H1 (cell line): ENCODE data around the gene ACOT6. TPM values are rescaled to one million over a fixed set of nuclear protein-coding genes. Genes with fewer than 3 reads are reported as not detected.

Source experiments
- CTCF ChIA-PET: fragments of 300-600 bp; sonication (Branson Sonifier 250); formaldehyde crosslinking; loops from one replicate; lab custom pipeline; 2021; ENCODE audit not compliant: partially characterized antibody; lab: Charles Lee
- POLR2A ChIA-PET: fragments of 300-600 bp; sonication (Branson Sonifier 250); formaldehyde crosslinking; loops from one replicate; lab custom pipeline; 2021; ENCODE audit warnings: inconsistent platforms; ENCODE audit not compliant: partially characterized antibody; lab: Charles Lee
- DNase-seq, 2 experiments: peaks; one replicate each; pipeline versions ENCODE4 v3.0.0 to v3.0.0-alpha.2; 2010 to 2022; ENCODE audit warnings: low spot score in 2 of 2, low read depth in 1 of 2, mixed read lengths in 1 of 2
- FAIRE-seq: peaks from 2 replicates; lab custom pipeline; 2011; peaks lifted over from hg19 to GRCh38; lab: Jason Lieb, UNC
- H2AFZ ChIP-seq: 2 replicates; pipeline ENCODE4 v1.8.1; 2012; ENCODE audit warnings: low read length, inconsistent platforms
- H2AK5ac ChIP-seq: 2 replicates; pipeline ENCODE4 v1.6.1; 2013; ENCODE audit warnings: low read depth, low read length
- H2BK120ac ChIP-seq: replicated peaks from 2 replicates; pipeline ENCODE3; 2013; ENCODE audit warnings: low read depth, low read length, inconsistent platforms
- H2BK12ac ChIP-seq: 2 replicates; pipeline ENCODE4 v1.6.1; 2013; ENCODE audit warnings: low read depth, low read length
- H2BK15ac ChIP-seq: 2 replicates; pipeline ENCODE4 v1.6.1; 2013; ENCODE audit warnings: low read length
- H2BK20ac ChIP-seq: 2 replicates; pipeline ENCODE4 v1.6.1; 2013; ENCODE audit warnings: low read length
- H2BK5ac ChIP-seq: 2 replicates; pipeline ENCODE4 v1.6.1; 2013; ENCODE audit warnings: low read depth, low read length
- H3K14ac ChIP-seq: 2 replicates; pipeline ENCODE4 v1.6.1; 2013; ENCODE audit warnings: inconsistent platforms; ENCODE audit not compliant: insufficient read length
- H3K18ac ChIP-seq: 2 replicates; pipeline ENCODE4 v1.6.1; 2013; ENCODE audit warnings: low read length; ENCODE audit errors: extremely low read depth
- H3K23ac ChIP-seq: 2 replicates; pipeline ENCODE4 v1.6.1; 2013; ENCODE audit warnings: inconsistent platforms; ENCODE audit not compliant: insufficient read length
- H3K23me2 ChIP-seq: 2 replicates; pipeline ENCODE4 v1.6.1; 2013; ENCODE audit warnings: low read depth, low read length
- H3K27ac ChIP-seq: 2 replicates; pipeline ENCODE4 v1.6.1; 2011; ENCODE audit warnings: low read depth, low read length, inconsistent platforms
- H3K27me3 ChIP-seq, 4 experiments: replicated peaks in 1 of 4; 1 replicate in 1 of 4; 2 replicates in 3 of 4; pipeline versions ENCODE4 v1.6.1 to v1.8.1; 2011 to 2013; ENCODE audit warnings: low read length in 3 of 4, mild to moderate bottlenecking in 3 of 4, inconsistent platforms in 2 of 4, mixed read lengths in 2 of 4, moderate library complexity in 1 of 4; ENCODE audit not compliant: control insufficient read depth in 3 of 4, insufficient read depth in 3 of 4; ENCODE audit errors: extremely low read depth in 1 of 4
- H3K36me3 ChIP-seq, 4 experiments: 2 replicates each; pipeline versions ENCODE4 v1.6.1 to v1.8.1; 2011 to 2013; ENCODE audit warnings: mild to moderate bottlenecking in 4 of 4, low read length in 3 of 4, moderate library complexity in 2 of 4, control low read depth in 1 of 4, inconsistent platforms in 1 of 4; ENCODE audit not compliant: insufficient read depth in 4 of 4, control insufficient read depth in 2 of 4
- H3K4ac ChIP-seq: replicated peaks from 2 replicates; pipeline ENCODE3; 2013; ENCODE audit warnings: low read length, low read depth, mixed read lengths, inconsistent platforms; ENCODE audit not compliant: insufficient read length
- H3K4me1 ChIP-seq, 4 experiments: replicated peaks in 1 of 4; 1 replicate in 1 of 4; 2 replicates in 3 of 4; pipeline versions ENCODE4 v1.6.1 to v1.8.1; 2011 to 2013; ENCODE audit warnings: low read length in 3 of 4, inconsistent platforms in 2 of 4, mixed read lengths in 1 of 4; ENCODE audit not compliant: insufficient read depth in 4 of 4, control insufficient read depth in 3 of 4
- H3K4me2 ChIP-seq, 2 experiments: 2 replicates each; pipeline versions ENCODE4 v1.6.1 to v1.8.1; 2011 to 2013; ENCODE audit warnings: low read depth in 2 of 2, low read length in 2 of 2, control low read depth in 1 of 2, inconsistent platforms in 1 of 2, mild to moderate bottlenecking in 1 of 2; ENCODE audit not compliant: insufficient read depth in 1 of 2
- H3K4me3 ChIP-seq, 4 experiments: fragments of 200-600, 300-600 bp in 1 of 4; sonication (generic), shearing (Covaris generic), sonication (Bioruptor Twin) in 1 of 4; 2 replicates each; pipeline versions ENCODE4 v1.5.1 to v1.8.1; 2011 to 2016; ENCODE audit warnings: low read length in 4 of 4, low read depth in 3 of 4, control low read depth in 2 of 4, inconsistent platforms in 2 of 4, mild to moderate bottlenecking in 2 of 4, mixed read lengths in 1 of 4, moderate library complexity in 1 of 4; ENCODE audit not compliant: insufficient read depth in 2 of 4; ENCODE audit errors: extremely low read depth in 1 of 4
- H3K56ac ChIP-seq: replicated peaks from 2 replicates; pipeline ENCODE3; 2013; ENCODE audit warnings: low read depth, mild to moderate bottlenecking, mixed read lengths, low read length, inconsistent platforms; ENCODE audit not compliant: insufficient read length
- H3K79me1 ChIP-seq: 2 replicates; pipeline ENCODE4 v1.6.1; 2013; ENCODE audit warnings: low read depth, low read length, control low read depth
- H3K79me2 ChIP-seq, 2 experiments: 2 replicates each; pipeline versions ENCODE4 v1.6.1 to v1.8.1; 2012 to 2013; ENCODE audit warnings: low read length in 2 of 2, mild to moderate bottlenecking in 2 of 2, inconsistent platforms in 1 of 2; ENCODE audit not compliant: insufficient read depth in 2 of 2, control insufficient read depth in 1 of 2
- H3K9ac ChIP-seq, 4 experiments: replicated peaks in 1 of 4; 1 replicate in 1 of 4; 2 replicates in 3 of 4; pipeline versions ENCODE4 v1.6.1 to v1.8.1; 2011 to 2013; ENCODE audit warnings: low read depth in 3 of 4, low read length in 3 of 4, control low read depth in 2 of 4, mild to moderate bottlenecking in 2 of 4, moderate library complexity in 2 of 4, inconsistent platforms in 1 of 4; ENCODE audit errors: extremely low read depth in 1 of 4
- H3K9me3 ChIP-seq, 2 experiments: 2 replicates each; pipeline versions ENCODE4 v1.6.1 to v1.8.1; 2012 to 2013; ENCODE audit warnings: mild to moderate bottlenecking in 2 of 2, moderate library complexity in 2 of 2, control low read depth in 1 of 2, inconsistent platforms in 1 of 2, low read depth in 1 of 2, low read length in 1 of 2, mixed read lengths in 1 of 2; ENCODE audit not compliant: insufficient read depth in 2 of 2
- H4K20me1 ChIP-seq, 2 experiments: replicated peaks in 1 of 2; 2 replicates each; pipeline versions ENCODE3 to v1.8.1; 2011 to 2013; ENCODE audit warnings: inconsistent platforms in 2 of 2, low read length in 2 of 2, mild to moderate bottlenecking in 1 of 2; ENCODE audit not compliant: insufficient read depth in 2 of 2, control insufficient read depth in 1 of 2
- H4K5ac ChIP-seq: 2 replicates; pipeline ENCODE4 v1.6.1; 2013; ENCODE audit warnings: low read length, low read depth, mixed read lengths, inconsistent platforms; ENCODE audit not compliant: insufficient read length
- H4K8ac ChIP-seq: 2 replicates; pipeline ENCODE4 v1.8.0; 2013; ENCODE audit warnings: mild to moderate bottlenecking, moderate library complexity, low read length, inconsistent platforms; ENCODE audit not compliant: insufficient read depth; ENCODE audit errors: extremely low read depth
- H4K91ac ChIP-seq: replicated peaks from 2 replicates; pipeline ENCODE3; 2013; ENCODE audit warnings: low read length, mixed read lengths, inconsistent platforms; ENCODE audit not compliant: insufficient read length
- CBX5 ChIP-seq: fragments of 300-800, 300-1000 bp; sonication (generic); IDR thresholded peaks from 2 replicates; pipeline ENCODE4 v1.7.1; 2016; ENCODE audit warnings: antibody characterized with exemption, low read length, low read depth
- CEBPB ChIP-seq: IDR thresholded peaks from 2 replicates; pipeline ENCODE4 v1.6.1; 2012; ENCODE audit warnings: low read depth, low read length
- TAF7 ChIP-seq: optimal IDR thresholded peaks from 2 replicates; pipeline ENCODE3; 2011; ENCODE audit warnings: low read depth, mild to moderate bottlenecking, inconsistent platforms, low read length, moderate library complexity, borderline replicate concordance
- YY1 ChIP-seq: IDR thresholded peaks from 2 replicates; pipeline ENCODE4 v1.6.1; 2011; ENCODE audit warnings: low read depth, mild to moderate bottlenecking, low read length
- WGBS, 2 experiments: shearing (Covaris generic) in 1 of 2; methylation state at CpG; one replicate each; pipeline versions ENCODE4 v1.1.6 to v1.1.7; 2013 to 2015; ENCODE audit warnings: low lambda C conversion rate in 2 of 2, mixed read lengths in 2 of 2, inconsistent platforms in 1 of 2, low coverage in 1 of 2, missing lambda C conversion rate in 1 of 2; ENCODE audit not compliant: insufficient replicate concordance in 2 of 2, insufficient coverage in 1 of 2, insufficient read length in 1 of 2; ENCODE audit errors: extremely low coverage in 1 of 2, missing lambda C conversion rate in 1 of 2; 5-methylcytosine and 5-hydroxymethylcytosine counted together
- polyA plus RNA-seq, 7 experiments: library from polyadenylated mRNA; depleted of rRNA in 3 of 7; stranded (reverse) in 5 of 7; unstranded in 2 of 7; fragments of >200 nt in 5 of 7; fragments of 200-250 nt in 2 of 7; gene quantifications; 1 replicate in 5 of 7; 2 replicates in 1 of 7; 4 replicates in 1 of 7; pipeline versions ENCODE4 v1.2.1 to v1.2.3, GENCODE V29; 2011 to 2013; ENCODE audit warnings: missing spikeins in 2 of 7, mixed read lengths in 2 of 7
- total RNA-seq: library from RNA; stranded (reverse); fragmentation: NEBNext Ultra II Directional; extraction: Animal tissue kit (Norgen Biotek cat#: 25700); gene quantifications from 2 replicates; pipeline ENCODE4 v1.2.1, GENCODE V29; 2021

ACOT6 gene
- total and polyA plus RNA-seq, 2 of the 8 experiments (the other 6 are each of a cell fraction or from before 2014, with no cell fraction given), result not detected

- Histone ChIP-seq H3K79me2 (no peaks in the 10 kb centered on the region), H2BK5ac (no peak overlapping the region), H4K91ac (no peak overlapping the region), H3K27me3 (peaks cover 0 to 11% (median 3%) of the 10 kb centered on the region in 4 experiments; a peak in 2 of 7 replicates), H3K9me3 (no peaks in the 10 kb centered on the region), H3K27ac (no peak overlapping the region), H3K18ac (no peak overlapping the region), H3K23me2 (0 out of 2 replicates have a peak, but pooled peaks cover 2% of the 10 kb centered on the region), H2AK5ac (no peak overlapping the region), H3K14ac (no peak overlapping the region), H2BK12ac (no peak overlapping the region), H2BK20ac (no peak overlapping the region), H3K4me2 (no peak overlapping the region), H3K4me1 (peaks cover 0 to 5% (median 0%) of the 10 kb centered on the region in 4 experiments; a peak in 1 of 7 replicates), H3K4me3 (no peak overlapping the region), H4K5ac (no peak overlapping the region), H3K56ac (no peak overlapping the region), H3K4ac (no peak overlapping the region), H3K79me1 (no peaks in the 10 kb centered on the region), H2BK120ac (no peak overlapping the region), H3K23ac (no peak overlapping the region), H4K20me1 (peaks cover 0 to 3% of the 10 kb centered on the region in 2 experiments), H3K36me3 (no peaks in the 10 kb centered on the region), H3K9ac (no peak overlapping the region), H2AFZ (no peak overlapping the region), H4K8ac (no peak overlapping the region), H2BK15ac (no peak overlapping the region)
- no peak for FAIRE-seq
- CTCF ChIA-PET, result interaction anchor here (0.7 to 1.3 kb wide), 4 partner anchors 14 to 99 kb away, joined by 3 to 5 read pairs (median 3); no protein-coding TSS in a partner anchor
- no peak for TF ChIP-seq YY1
- TF ChIP-seq TAF7, result no peak
- TF ChIP-seq CBX5, result no peak
- TF ChIP-seq CEBPB, result no peak
- DNase-seq, result no peak
- POLR2A ChIA-PET, result interaction anchor here (1.3 kb wide), 1 partner anchor 13 kb away, joined by 4 read pairs; no protein-coding TSS in a partner anchor
- 93% methylated on average over 10 of the region's 10 CpGs; no CpG with 5 or more reads in 1 of the 2 experiments for WGBS, 2 experiments
Observed at GRCh38 chr14:73620268-73620667, 8.0 kb downstream of the ACOT6 start.
